Ecto neural progenitor cell (in vitro differentiated cells): ENCODE measurements around the gene KRTAP4-7.
"Not testable (repeated sequence)": the region's sequence is repeated elsewhere in the genome, so short reads cannot be mapped to it uniquely, and the experiment has no call there.

ENCODE experiments used
- DNase-seq: peaks from one replicate; pipeline ENCODE4 v3.0.0-alpha.2; 2018; ENCODE audit warnings: low spot score

Gene KRTAP4-7

DNA sequence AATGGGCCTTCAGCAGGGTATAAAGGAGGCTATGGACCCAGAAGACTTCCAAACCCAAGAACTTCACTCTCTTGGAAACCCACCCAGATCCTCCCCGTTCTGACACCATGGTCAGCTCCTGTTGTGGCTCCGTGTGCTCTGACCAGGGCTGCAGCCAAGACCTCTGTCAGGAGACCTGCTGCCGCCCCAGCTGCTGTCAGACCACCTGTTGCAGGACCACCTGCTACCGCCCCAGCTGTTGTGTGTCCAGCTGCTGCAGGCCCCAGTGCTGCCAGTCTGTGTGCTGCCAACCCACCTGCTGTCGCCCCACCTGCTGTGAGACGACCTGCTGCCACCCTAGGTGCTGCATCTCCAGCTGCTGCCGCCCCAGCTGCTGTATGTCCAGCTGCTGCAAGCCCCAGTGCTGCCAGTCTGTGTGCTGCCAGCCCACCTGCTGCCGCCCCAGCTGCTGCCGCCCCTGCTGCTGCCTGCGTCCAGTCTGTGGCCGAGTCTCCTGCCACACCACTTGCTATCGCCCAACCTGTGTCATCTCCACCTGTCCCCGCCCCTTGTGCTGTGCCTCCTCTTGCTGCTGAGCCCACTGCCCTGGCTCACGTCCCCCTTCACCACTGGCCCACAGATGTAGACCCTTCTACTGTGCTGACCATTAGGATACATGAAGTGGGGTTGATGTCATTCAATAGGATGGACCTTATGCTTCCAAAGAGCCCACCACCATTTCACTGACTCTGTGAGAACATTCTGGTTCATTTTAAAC is at the start of gene KRTAP4-7:
Gene KRTAP4-7, plus strand, starts transcription at position 51 of the 757 bp plus-strand sequence. Its CDS starts 57 bp downstream, at position 108.
- DNase-seq, result not testable (repeated sequence)

GRCh38 chr17:41034346-41034935 is 49.5 kb upstream of the KRTAP4-7 start, which contains the start of gene KRTAP1-3:
Gene KRTAP1-3, minus strand, starts transcription at chr17:41034874. Its CDS starts 53 bp downstream, at chr17:41034821.
- not testable (repeated sequence) for DNase-seq

DNA sequence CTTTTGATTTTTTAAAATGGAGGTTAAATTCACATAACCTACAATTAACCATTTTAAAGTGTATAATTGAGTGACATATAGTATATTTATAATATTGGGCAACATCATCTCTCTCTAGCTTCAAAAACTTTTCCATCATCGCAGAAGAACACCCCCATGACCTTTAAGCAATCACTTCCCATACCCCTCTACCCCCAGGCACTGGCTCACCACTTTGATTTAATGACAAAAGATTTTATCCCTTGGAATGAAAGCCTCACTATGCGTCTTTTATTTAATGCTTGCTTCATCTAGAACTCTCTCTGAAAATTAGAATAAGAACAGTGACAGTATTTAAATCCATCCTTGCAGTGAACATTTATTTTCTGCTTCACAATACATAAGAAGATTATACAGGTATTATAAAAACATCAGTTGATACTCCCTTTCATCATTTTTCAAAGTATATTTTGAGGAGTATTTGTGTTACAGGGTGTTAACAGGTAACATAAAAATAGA is 46.0 kb upstream of the KRTAP4-7 start:
- DNase-seq, result no peak

GRCh38 chr17:41040783-41041571 is 43.0 kb upstream of the KRTAP4-7 start, which contains the start of gene KRTAP1-1:
Gene KRTAP1-1, minus strand, starts transcription at chr17:41041450. Its CDS starts 53 bp downstream, at chr17:41041397.
- DNase-seq, result not testable (repeated sequence)

DNA sequence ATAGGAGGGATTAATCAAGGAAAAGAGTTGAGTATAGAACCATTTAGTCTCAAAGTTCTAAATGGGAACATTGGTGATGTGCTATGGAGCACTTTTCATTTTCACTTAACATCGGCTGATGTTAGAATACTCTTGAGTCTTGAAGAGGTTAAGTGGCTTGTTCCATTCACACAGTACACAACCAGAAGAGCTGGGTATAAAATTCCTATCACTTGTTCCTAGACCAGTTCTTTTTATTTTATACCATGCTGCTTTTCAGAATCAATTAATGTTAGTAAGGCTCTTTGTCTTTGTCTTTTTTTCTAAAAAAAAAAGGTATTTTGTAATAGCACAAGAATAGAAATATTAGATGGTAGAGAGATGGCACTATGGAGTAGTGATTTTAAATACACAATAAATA is 41.0 kb upstream of the KRTAP4-7 start:
- DNase-seq, result no peak

- not testable (repeated sequence) for DNase-seq
Measured at GRCh38 chr17:41046735-41047465, 37.0 kb upstream of the KRTAP4-7 start, which contains the start of gene KRTAP2-1. Gene KRTAP2-1, minus strand, starts transcription at chr17:41047316. Its CDS starts 49 bp downstream, at chr17:41047267.

- no peak for DNase-seq
Measured at GRCh38 chr17:41048441-41048840, 35.5 kb upstream of the KRTAP4-7 start.

DNA sequence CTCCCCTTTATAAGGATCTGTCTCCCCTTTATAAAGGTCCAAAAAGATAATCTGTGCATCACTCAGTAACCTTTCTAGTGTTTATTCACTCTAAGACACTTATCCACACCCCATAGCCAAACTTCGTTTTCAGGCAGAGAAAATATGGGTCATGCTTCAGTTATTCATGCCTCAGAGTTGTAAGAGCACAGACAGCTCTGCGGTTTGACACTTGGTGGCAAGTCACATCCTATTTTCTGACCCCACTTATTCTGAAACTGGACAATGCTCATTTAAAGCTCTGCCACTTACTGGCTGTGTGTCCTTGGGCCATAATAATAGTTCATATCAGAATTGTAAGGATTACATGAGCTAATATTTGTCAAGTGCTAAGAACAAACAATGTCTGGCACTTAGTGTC is 34.8 kb upstream of the KRTAP4-7 start:
- DNase-seq, result no peak

DNA sequence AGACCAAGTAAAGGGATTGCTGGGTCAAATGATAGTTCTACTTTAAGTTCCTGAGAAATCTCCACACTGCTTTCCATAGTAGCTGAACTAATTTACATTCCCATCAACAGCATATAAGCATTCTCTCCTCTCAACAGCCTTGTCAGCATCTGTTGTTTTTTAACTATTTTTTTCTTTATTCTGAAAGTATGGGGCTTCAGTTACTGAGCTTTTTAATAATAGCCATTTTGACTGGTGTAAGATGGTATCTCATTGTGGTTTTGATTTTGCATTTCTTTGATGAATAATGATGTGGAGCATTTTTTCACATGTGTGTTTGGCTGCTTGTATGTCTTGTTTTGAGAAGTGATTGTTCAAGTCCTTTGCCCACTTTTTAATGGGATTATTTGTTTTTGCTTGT is 31.4 kb upstream of the KRTAP4-7 start:
- DNase-seq, result no peak

- DNase-seq, result no peak
Measured at GRCh38 chr17:41054025-41054424, 29.9 kb upstream of the KRTAP4-7 start.

DNA sequence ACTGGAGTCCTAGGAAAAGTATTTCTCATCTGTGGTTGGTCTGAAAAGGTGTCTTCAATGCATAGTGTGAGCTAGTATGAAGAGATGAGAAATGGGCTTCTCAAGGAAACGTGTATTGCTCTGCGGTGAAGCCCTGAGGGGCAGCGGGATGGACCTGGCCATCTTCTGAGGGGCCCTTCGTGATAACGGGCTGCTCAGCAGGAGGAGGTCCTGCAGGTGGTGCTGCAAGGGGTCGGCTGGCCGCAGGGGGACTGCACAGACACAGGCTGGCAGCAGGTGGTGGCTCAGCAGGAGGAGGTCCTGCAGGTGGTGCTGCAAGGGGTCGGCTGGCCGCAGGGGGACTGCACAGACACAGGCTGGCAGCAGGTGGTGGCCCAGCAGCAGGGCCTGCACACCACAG is 29.4 kb upstream of the KRTAP4-7 start:
- DNase-seq, result not testable (repeated sequence)

- DNase-seq, result not testable (repeated sequence)
Measured at GRCh38 chr17:41055130-41055529, 28.8 kb upstream of the KRTAP4-7 start, which contains the start of gene KRTAP2-2. Gene KRTAP2-2, minus strand, starts transcription at chr17:41055230. Its CDS starts 19 bp downstream, at chr17:41055211.

DNA sequence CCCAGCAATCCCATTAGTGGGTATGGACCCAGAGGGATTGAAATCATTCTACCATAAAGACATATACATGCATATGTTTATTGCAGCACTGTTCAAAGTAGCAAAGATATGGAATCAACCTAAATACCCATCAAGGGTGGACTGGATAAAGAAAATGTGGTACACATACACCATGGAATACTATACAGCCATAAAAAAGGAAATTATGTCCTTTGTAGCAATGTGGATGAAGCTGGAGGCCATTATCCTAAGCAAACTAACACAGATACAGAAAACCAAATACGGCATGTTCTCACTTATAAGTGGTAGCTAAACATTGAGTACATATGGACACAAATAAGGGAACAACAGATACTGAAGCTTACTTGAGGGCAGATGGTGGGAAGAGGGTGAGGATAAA is 26.4 kb upstream of the KRTAP4-7 start:
- DNase-seq, result no peak

- DNase-seq, result no peak
Measured at GRCh38 chr17:41058741-41059140, 25.2 kb upstream of the KRTAP4-7 start.

DNA sequence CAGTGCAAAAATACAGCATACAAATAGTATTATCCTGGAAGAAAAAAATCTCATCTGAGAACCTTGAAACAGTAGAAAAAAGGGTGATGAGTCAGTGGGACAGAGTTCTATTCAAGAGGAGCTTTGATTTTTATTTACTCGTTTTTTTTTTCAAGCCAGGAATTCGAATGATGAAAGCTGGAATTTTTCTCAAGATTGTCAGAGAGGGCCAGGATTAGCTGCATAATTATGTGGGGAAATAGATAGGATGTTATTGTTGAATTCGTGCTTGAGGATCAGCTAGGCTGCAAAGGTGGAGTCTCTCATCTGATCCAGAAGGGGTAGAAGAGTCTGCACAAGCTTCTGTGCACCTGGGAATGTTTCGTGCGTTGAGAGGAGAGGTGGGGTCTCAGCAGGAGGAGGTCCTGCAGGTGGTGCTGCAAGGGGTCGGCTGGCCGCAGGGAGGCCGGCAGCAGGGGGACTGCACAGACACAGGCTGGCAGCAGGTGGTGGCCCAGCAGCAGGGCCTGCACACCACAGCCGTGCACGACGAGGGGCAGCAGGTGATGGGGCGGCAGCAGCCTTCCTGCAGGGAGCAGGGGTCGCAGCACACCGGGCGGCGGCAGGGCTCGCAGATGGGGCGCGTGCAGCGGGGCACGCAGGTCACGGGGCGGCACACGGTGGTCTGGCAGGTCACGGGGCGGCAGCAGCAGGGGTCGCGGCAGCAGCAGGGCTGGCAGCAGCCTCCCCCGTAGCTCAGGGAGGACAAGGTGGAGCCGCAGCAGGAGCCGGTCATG is 24.5 kb upstream of the KRTAP4-7 start:
- DNase-seq, result not testable (repeated sequence)

- DNase-seq, result no peak
Measured at GRCh38 chr17:41060052-41060604, 23.8 kb upstream of the KRTAP4-7 start, which contains the start of gene KRTAP2-3. Gene KRTAP2-3, minus strand, starts transcription at chr17:41060114. Its CDS starts 64 bp downstream, at chr17:41060050.

DNA sequence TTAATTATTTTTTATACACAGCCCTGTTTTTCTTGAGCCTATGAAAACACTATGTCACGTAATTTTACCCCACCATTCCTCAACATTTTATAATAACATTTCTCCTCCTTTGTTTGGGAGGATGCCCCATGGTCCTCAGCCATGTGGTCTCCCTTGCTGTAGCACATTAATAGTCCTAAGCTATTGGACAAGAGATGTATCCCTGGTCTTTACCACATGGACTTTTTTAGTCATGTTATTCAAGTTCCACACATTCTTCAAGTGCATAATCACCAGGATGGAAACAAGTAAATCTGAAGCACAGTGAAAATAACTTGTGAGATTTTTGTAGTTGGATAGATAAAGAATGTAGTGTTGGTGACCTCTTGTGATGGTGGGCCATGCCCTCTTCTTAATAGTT is 22.0 kb upstream of the KRTAP4-7 start:
- no peak for DNase-seq

- DNase-seq, result no peak
Measured at GRCh38 chr17:41063449-41063848, 20.5 kb upstream of the KRTAP4-7 start.

- no peak for DNase-seq
Measured at GRCh38 chr17:41064301-41064700, 19.6 kb upstream of the KRTAP4-7 start.
